Left kidney (tissue), 2 donors: Measurements from ENCODE around the gene LHX8. TPM values are rescaled to one million over a fixed set of nuclear protein-coding genes. Genes with fewer than 3 reads are reported as not detected.
"Not testable (repeated sequence)": the region's sequence is repeated elsewhere in the genome, so short reads cannot be mapped to it uniquely, and the experiment has no call there.

ENCODE experiments used
- DNase-seq: peaks from one replicate; pipeline ENCODE4 v3.0.0-alpha.2; 2013
- polyA plus RNA-seq: library from polyadenylated mRNA; unstranded; fragments of 120-200 nt; gene quantifications from one replicate; pipeline ENCODE4 v1.2.1, GENCODE V29; 2013; ENCODE audit not compliant: insufficient read length

LHX8 gene
- polyA plus RNA-seq, 1 donor = not detected

DNA sequence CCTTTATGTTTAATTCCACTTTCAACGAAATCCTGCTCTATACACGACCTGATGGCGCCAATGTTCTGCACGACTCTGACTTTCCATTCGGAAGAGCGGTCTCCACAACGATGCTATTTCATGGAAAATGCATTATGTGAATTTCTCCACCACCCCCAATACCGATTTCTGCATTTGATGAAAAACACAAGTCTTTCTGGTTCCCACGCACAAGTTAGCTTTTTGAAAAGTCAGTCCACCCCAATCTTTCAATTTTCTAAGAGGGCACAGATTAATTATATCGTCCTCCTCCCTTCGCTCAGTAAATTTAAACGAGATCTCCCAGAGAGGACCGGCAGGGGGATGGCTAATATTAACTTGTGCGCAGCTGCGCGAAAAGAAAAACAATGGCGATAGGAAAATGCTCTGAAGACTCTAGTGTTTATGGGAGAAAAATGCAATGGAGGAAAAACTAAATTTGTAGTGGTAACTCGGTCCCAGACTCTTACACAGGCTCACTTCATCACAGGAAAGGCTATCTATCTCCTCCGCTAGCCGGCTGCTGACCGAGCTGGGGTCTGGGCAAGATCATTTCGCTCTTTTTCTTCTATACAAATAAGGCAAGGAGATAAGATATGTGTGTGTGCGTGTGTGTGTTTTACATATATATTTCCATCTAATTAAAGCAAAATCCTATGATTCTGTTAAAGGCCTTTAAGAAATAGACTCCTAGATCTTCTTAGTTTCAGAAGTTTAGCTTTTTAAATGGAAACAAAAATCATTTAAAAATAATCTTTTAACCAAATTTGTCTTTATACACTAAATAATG is 1.2 kb upstream of the LHX8 start:
- DNase-seq = no peak

DNA sequence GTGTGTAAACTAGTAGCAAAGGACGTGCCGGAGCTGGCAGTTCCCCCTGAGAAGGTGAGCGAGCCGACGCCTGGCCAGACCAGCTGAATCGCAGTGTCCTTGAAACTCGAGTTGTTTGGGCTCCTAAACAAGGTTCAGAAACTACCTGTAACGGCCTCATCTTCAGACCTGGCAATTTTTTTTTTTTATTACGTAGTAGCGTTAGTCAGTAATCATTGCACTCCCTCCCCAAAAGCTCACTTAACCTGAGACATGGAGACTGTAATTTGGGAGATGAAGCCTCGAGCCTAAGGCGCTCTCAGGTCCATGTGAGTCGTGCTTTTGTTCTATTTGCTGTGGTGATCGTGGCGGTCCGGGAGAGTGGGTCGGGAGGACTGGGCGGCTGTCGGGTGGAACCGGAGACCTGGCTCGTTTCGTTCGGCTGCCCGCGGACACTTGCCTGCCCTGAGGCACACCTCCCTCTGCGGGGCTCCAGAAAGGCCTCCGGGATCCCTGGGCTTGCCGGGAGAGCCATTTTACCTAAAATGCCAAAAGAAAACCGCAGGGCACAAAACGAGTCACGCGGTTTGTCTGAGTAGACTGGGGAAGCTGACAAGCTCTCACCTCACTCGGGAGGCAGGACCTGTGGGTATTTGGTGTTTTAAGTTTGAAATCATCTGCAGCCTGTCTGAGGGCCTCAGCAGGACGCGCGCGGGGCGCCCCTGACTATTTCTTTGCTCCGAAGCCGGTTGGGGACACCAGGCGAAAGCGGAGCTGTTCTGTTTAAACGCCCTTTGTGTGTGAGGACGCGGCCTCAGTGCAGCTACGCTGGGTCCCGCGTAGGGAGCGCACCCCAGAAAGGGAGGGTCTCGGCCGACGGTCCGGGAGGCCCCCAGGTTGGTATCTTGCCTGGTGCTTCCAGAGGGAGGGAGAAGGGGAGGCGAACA is 722 bp downstream of the LHX8 start:
- DNase-seq = no peak

DNA sequence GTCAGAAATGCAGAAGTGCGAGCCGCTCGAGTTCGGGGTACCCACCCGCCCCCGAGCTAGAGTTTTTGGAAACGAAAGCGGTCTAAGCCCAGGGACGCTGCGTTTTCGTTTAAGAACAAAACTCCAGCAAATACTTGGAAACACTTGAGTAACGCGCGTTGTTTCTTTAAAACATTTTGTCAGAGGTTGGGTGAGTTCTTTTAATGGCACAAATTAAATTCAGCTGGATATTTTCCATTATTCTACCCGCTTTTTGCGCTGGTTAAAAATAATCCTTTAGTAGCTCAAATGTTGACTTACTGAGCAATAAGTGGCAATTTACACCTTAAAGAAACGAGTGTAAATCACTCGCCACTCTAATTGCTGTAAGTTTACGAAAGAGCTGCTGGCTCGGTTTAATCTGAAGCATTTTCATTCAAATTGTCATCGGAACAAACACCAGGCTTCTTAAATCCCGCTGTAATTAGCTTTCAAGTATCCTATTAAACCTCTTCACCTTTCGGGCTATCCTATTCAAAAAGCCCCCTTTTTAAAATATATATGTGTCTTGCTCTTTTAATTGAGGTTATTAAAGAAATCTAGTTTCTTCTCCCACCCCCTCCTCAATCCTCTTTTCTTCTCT is 1.5 kb downstream of the LHX8 start:
- DNase-seq = no peak

DNA sequence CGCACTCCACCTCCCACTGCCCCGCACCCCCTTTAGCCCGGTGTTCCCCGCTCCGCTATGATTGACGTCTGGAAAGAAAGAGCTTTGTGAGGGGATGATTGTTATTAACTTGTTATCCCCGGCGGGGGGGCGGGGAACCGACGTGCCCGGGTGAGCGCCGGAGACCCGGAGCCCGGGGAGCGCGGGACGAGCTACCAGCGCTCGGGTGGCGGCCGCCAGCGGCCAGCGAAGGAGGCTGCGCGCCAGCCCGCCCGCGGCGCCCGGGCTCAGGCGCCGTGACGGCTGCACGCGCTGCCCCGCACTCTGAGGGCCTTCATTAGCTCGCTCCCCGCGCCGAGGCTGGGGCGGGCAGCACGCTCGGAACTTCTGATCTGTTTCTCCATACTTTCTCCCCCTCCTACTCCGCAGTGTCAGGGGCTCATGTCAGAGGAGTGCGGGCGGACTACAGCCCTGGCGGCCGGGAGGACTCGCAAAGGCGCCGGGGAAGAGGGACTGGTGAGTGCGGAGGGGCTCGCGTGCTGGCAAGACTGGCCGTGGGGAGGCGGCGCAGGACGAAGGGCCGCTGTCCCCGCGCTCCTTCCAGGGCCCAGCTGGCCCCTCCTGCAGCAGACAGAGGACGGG is 2.1 kb downstream of the LHX8 start:
- no peak for DNase-seq

DNA sequence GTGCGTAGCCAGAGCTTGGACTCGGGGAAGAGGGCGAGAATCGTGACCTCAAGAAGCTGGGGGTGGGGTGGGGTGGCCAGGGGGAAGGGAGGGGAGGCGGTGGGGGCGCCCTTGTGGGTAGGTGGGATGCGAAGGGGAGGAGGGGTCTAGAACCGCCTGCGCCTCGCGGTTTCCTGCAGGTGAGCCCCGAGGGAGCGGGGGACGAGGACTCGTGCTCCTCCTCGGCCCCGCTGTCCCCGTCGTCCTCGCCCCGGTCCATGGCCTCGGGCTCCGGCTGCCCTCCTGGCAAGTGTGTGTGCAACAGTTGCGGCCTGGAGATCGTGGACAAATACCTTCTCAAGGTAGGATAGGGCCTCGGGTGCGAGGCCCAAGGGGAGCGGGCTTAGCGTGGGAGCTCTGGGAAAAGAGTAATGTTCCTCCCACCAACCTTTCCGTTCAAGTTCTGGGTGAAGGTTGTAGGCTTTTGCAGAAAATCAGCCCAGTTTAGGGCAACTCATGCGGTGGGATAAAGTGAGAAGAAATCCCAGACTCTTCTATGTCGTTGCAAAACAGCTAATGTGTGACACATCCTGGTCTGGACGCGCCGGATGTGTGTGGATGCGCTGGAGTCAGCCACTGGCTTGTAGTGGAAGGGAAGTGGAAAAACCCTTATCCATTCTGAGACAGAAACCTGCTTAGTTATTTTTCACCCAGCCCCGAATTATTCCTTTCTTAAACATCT is 2.9 kb downstream of the LHX8 start:
- no peak for DNase-seq

DNA sequence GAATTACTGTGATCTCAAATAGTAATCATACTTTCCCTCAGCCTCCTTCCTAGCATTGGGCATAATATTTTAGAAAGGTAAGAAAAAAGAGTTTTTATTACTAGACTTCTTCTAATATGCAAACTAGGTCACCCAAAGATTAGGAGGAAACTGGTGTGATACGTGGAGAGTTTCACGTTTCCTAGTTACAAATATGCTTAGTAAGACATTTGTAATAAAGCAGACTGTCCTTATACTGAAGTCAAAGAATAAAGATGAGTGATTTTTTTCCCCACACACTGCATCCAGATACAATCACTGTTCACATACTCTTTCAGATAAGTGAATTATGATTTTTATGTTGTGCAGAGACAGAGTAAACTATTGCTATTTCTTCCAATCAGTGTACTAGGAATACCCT is 17.9 kb downstream of the LHX8 start:
- DNase-seq = no peak

DNA sequence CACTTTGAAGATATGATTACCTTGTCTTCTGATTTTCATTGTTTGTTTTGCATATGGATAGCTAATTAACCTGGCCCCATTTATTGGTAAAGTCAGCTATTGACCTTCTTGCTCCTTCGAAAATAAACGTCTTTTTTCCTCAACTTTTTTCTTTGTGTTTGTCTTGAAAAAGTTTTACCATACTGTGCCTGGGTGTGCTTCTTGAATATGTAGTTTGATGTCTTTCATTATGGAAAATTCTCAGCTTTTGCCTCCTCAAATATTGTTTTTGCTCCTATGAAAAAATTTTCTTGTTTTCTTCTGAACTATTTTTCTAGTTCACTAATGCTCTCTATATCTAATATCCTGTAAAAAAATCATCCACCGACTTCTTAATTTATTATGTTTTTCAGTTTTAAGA is 25.0 kb downstream of the LHX8 start:
- DNase-seq = no peak

DNA sequence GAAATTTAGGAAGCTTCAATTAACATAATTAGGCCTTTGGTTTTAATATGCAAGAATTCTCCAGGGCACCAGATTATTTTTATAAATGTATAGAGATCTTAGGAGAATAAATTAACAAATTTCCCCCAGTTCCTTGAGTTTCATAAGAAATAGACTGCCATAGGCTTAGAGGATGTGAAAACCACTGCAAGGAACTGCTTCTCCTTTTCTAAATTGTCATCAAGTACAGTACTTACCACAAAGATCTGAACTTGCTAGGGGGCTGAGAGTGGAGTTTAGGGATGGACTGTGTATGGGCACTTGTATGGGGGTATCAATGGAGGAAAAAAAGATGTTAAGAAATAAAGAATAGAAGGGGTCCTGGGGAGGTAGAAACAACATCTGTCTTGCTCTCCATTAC is 31.1 kb downstream of the LHX8 start:
- DNase-seq = no peak

DNA sequence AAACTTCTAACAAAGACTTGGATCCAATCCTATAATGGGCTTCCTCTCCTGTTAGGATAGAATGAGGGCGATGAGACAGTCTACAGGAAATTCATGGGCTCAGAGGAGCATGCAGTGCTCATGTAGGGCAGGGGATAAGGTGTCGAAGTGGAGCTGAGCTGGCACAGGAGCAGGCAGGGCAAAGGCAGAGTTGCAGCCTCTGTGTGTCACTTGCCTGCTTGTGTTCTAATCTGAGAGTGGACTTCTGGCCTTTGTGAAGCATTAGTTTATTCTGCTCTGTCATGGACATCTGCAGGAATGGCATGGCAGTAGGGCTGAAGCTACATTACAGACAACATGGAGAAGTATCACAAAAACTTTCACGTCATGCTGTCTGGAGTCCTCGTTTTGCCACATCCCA is 32.6 kb downstream of the LHX8 start:
- no peak for DNase-seq

DNA sequence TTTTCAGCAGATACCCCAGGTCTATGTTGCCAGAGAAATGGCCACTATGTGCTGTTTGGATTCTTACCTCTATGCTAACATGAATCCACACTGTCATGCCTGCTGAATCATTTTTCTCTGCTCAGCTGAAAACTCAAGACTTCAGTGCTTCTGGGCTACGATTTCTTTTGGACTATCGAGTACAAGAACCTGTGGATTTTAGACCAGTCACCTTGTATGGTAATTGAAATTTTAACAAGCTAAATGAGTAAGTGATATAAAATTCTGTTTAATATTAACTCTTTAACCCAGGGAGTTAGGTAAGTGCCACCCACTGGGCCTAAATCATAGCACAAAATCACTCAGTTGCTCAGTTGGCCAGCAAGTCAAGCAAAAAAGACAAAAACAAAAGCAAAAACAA is 35.8 kb downstream of the LHX8 start:
- DNase-seq = no peak

DNA sequence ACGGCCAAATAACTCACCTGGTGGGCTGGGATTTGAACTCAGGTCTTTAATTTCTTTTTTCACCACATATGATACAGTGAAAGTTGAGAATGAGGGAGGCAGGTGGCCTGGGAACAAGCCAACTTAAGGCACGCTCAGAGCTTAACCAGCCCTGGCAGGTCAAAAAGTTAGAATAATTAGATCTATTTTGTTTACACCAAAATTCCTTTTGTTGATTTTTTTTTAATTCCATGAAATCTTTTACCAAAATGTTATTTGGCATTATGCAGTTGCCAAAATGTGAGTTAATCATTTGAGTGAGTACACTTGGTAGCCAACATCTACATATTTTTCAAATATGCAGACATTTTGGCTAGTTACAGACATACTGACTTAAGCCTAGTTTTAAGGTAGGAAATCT is 36.8 kb downstream of the LHX8 start:
- DNase-seq = no peak

DNA sequence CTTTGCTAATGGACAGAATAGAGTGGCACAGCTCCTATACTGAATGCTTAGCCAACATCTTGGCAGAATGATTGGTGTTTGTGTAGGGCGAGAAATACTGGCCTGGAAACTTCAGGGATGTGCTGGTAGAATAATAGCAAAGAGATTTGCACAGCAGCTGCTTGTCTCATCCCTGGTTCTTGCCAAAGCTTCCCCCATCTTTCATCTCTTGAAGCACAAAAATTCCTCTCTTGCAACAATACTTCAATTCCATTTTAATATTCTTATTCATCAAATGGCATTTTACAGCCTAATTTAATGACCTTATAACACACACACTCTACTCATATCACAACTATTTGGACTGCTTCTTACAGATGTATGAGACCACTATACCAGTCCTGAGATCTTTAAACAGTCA is 37.7 kb downstream of the LHX8 start:
- DNase-seq = no peak

DNA sequence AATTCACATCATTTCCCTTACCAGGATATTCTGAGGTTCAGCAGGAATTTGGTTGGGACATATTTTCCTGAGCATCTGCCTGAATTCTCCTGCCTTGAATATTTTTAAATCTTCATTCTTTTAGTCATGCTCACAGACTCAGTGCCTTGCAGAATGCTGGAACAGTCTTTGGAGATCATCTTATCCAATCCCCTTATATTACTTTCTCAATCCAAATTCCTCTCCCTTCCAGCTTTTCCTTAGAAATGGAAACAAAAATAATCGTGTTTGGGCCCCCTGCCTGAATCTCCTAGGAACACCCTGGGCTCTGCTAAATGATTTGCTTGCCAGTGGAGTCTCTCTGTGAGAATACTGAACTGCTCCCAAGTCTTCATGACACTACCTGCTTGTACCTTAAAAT is 38.4 kb downstream of the LHX8 start:
- DNase-seq = no peak

DNA sequence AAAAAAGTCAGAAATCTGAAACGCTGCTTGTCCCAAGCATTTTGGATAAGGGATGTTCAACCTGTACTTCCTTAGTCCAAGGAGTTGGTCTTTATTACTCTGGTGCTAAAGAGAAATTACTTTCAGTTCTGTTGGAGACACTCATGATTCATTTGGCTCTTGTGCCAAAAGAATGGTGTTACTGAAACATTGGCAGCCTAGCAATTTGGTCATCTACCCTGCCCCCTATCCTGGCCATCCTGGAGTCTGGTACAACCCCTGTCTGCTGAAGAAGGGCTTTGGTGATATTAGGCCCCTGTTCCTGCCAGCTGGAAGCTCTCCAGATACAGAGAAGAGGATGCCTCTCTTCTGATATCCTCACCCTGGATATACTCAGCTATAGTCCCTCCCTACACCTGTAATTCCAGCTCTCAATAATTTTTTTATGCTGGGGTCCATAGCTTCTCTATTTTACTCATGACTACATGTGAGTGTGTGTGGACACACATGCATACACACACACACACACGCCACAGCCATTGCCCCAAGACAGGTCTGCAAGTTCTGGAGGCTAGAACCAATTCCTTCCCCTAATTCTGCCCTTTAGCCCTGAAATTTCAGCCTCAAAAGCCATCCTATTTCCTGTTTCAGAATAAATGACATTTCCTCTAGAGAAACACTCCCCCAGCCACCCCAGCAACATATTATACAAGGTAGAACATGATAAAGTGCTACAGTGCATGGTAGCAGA is 40.0 kb downstream of the LHX8 start:
- DNase-seq = no peak

DNA sequence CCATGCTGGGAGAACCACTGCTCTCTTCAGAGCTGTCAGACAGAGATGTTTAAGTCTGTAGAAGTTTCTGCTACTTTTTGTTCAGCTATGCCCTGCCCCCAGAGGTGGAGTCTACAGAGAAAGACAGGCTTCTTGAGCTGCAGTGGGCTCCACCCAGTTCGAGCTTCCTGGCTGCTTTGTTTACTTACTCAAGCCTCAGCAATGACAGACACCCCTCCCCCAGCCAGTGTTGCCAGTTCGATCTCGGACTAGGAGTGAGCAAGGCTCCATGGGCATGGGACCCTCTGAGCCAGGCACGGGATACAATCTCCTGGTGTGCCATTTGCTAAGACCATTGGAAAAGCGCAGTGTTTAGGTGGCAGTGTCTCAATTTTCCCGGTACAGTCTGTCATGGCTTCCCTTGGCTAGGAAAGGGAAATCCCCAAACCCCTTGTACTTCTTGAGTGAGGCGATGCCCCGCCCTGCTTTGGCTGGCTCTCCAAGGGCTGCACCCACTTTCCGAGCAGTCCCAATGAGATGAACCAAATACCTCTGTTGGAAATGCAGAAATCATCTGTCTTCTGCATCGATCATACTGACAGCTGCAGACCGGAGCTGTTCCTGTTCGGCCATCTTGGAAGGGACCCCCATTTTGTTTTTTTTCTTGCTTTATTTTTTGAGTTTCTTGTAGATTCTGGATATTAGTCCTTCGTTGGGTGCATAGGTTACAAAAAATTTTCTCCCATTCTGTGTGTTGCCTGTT is 47.2 kb downstream of the LHX8 start:
- not testable (repeated sequence) for DNase-seq

DNA sequence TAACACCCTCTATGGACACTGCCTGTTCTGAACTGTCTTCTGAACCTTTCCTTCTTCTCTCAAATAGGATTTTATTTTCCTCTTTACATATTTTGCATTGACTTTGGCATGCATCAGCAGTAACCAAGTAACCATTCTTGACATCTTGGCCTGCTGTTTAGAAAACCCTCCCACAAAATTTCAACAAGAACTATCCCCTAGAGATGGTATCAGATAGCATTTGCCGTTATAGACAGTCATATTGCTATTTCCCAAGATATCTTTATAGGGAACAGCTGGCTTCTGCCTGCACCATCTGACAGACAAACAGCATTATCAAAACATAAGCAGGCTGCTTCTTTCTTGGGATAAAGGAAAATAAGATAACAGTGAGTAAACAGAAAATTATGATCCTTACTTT is 54.7 kb downstream of the LHX8 start:
- no peak for DNase-seq

DNA sequence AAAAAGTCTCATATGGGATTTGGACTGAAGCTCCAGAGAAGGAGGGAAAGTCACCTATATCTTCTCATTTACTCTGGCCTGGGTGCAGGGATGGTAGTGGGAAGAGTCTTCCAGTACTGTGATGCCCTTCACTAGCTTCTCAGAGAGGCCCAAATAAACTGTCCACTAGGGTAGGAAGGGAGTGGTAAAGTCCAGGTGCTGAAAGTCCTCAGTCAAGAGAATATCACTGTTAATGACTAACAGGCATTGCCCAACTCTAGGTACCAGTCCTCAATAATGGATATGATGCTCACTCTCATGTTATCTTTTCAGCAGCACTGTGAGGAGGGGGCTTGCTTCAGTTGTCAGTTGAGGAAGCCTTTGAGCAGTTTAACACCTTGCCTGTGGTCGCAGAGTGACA is 64.0 kb downstream of the LHX8 start:
- DNase-seq = no peak

DNA sequence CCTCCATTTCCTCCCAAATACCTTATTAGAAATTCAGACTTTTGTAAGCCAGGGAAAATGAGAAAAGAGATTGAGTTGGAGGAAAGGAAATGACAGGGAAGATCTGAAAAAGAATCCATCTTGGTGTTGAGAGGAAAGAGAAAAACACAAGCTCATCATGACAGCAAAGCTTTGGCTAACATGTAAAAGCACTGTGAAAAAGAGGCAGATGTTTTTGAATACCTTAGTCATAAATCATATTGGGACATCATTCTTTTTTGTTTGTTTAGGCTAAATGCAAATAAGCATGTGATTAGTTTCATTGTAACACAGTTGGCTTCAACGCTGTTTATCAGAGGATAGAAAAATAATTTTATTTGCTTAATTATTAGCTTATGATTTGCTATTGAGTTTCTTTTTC is 64.6 kb downstream of the LHX8 start:
- no peak for DNase-seq

DNA sequence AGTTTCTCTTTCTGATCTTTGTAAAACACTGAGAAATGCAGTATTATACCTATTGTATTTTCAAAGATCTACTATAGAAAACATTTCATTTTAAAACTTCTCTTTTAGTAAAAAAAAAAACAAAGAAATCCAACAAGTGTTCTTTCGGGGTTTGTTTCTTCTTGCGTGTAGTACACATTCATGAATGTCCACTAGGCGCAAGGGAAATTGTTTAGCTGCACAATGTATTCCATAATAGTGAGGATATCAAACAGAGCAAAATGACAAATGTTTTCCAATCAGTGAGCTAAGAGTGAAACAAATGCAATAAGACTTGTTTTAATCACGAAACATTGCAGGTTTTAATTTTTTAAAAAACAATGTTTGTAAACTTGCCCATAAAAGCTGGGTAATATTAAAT is 68.6 kb downstream of the LHX8 start:
- no peak for DNase-seq
